Vagina (tissue), 2 donors: ENCODE data around the gene UMODL1. TPM values are rescaled to one million over a fixed set of nuclear protein-coding genes. Genes with fewer than 3 reads are reported as not detected.

Experiments
- DNase-seq, 2 donors: peaks; one replicate each; pipeline ENCODE4 v3.0.0-alpha.2; 2017; ENCODE audit errors: extremely low spot score in 2 of 2
- H3K27ac ChIP-seq: fragments of 200-600 bp; sonication (generic); one replicate; pipeline ENCODE4 v1.5.1; 2019
- H3K27me3 ChIP-seq: fragments of 200-600 bp; sonication (generic); one replicate; pipeline ENCODE4 v1.5.1; 2019
- H3K36me3 ChIP-seq, 2 donors: fragments of 200-600 bp; sonication (generic); one replicate each; pipeline ENCODE4 v1.5.1; 2017 to 2019
- H3K4me1 ChIP-seq: fragments of 200-600 bp; sonication (generic); one replicate; pipeline ENCODE4 v1.5.1; 2019
- H3K4me3 ChIP-seq, 2 donors: fragments of 200-600 bp; sonication (generic); 1 replicate in 1 of 2; 2 replicates in 1 of 2; pipeline ENCODE4 v1.5.1; 2016 to 2019
- H3K9me3 ChIP-seq: fragments of 200-600 bp; sonication (generic); one replicate; pipeline ENCODE4 v1.5.1; 2019
- CTCF ChIP-seq, 3 experiments: fragments of 450-650 bp in 2 of 3; fragments of 200-600 bp in 1 of 3; sonication (generic) in 1 of 3; IDR thresholded peaks; one replicate each; pipeline ENCODE4 v1.5.1; 2017 to 2019; ENCODE audit warnings: antibody characterized with exemption in 3 of 3, mild to moderate bottlenecking in 2 of 3, moderate library complexity in 2 of 3
- POLR2A ChIP-seq, 2 donors: fragments of 450-650 bp; IDR thresholded peaks; one replicate each; pipeline ENCODE4 v1.6.1; 2017; ENCODE audit warnings: antibody characterized with exemption in 2 of 2, mild to moderate bottlenecking in 2 of 2, moderate library complexity in 2 of 2
- POLR2AphosphoS5 ChIP-seq, 2 donors: sonication (generic); formaldehyde crosslinking; IDR thresholded peaks; one replicate each; pipeline ENCODE4 v1.9.0; 2017; ENCODE audit warnings: antibody characterized with exemption in 2 of 2, mild to moderate bottlenecking in 2 of 2, low read depth in 1 of 2; ENCODE audit not compliant: insufficient read depth in 1 of 2
- intact Hi-C: fragments of 100-400 bp; cut with DNase I; formaldehyde crosslinking; loops from one replicate; pipeline ENCODE4 v1.15.1; 2023
- total RNA-seq: library from RNA; depleted of rRNA; stranded (reverse); fragments of >200 nt; gene quantifications from one replicate; pipeline ENCODE4 v1.2.3, GENCODE V29; 2016

UMODL1 gene
- total RNA-seq, 1 donor from 2014 or later: not detected

GRCh38 chr21:42149656-42150473, 78.7 kb downstream of the UMODL1 start:
- H3K4me1 ChIP-seq: no peaks in the 10 kb centered on the region
- H3K27ac ChIP-seq: no peak overlapping the region
- H3K36me3 ChIP-seq: no peaks in the 10 kb centered on the region
- TF ChIP-seq CTCF (IDR thresholded peaks at IDR 0.05): no peak
- no peak for TF ChIP-seq POLR2AphosphoS5 (IDR thresholded peaks at IDR 0.05; ENCODE audit: insufficient read depth in 1 of 2, low read depth in 1 of 2)
- no peak for TF ChIP-seq POLR2A (IDR thresholded peaks at IDR 0.05)
- H3K27me3 ChIP-seq: no peaks in the 10 kb centered on the region
- no peak overlapping the region for H3K4me3 ChIP-seq
- intact Hi-C loops: loop anchor here (10.0 kb wide), 1 partner anchor 115 kb away; no protein-coding TSS in a partner anchor
- DNase-seq: no peak
- no peaks in the 10 kb centered on the region for H3K9me3 ChIP-seq

GRCh38 chr21:42150474-42151085, 79.5 kb downstream of the UMODL1 start:
- Histone ChIP-seq H3K9me3 (no peaks in the 10 kb centered on the region), H3K4me3 (no peak overlapping the region), H3K27ac (no peak overlapping the region), H3K36me3 (no peaks in the 10 kb centered on the region), H3K4me1 (no peaks in the 10 kb centered on the region), H3K27me3 (no peaks in the 10 kb centered on the region)
- intact Hi-C loops: no loop called here
- TF ChIP-seq POLR2AphosphoS5 (IDR thresholded peaks at IDR 0.05; ENCODE audit: insufficient read depth in 1 of 2, low read depth in 1 of 2): no peak
- no peak for TF ChIP-seq CTCF (IDR thresholded peaks at IDR 0.05)
- no peak for TF ChIP-seq POLR2A (IDR thresholded peaks at IDR 0.05)
- DNase-seq: no peak

GRCh38 chr21:42151148-42151947, 80.2 kb downstream of the UMODL1 start:
- no peak for DNase-seq
- TF ChIP-seq CTCF (IDR thresholded peaks at IDR 0.05): no peak
- TF ChIP-seq POLR2AphosphoS5 (IDR thresholded peaks at IDR 0.05; ENCODE audit: insufficient read depth in 1 of 2, low read depth in 1 of 2): no peak
- no peak for TF ChIP-seq POLR2A (IDR thresholded peaks at IDR 0.05)
- Histone ChIP-seq H3K27ac (no peak overlapping the region), H3K4me3 (no peak overlapping the region), H3K27me3 (no peaks in the 10 kb centered on the region), H3K9me3 (no peaks in the 10 kb centered on the region), H3K4me1 (no peaks in the 10 kb centered on the region), H3K36me3 (no peaks in the 10 kb centered on the region)
- intact Hi-C loops: no loop called here

DNA sequence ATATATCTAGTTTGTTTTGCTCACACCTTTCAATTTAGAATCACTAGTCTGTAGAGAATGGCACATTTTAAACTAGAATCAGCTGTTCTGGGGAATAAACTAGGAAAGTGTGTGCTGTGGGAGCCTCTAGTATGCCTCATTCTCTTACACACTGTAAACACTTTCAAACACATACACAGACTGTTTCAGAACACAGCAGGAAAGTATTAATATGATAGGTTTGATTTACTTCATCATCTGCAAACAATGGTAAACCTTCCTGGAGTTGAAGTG, 80.8 kb downstream of the UMODL1 start:
- no peaks in the 10 kb centered on the region for H3K9me3 ChIP-seq
- no peak for DNase-seq
- H3K27ac ChIP-seq: no peak overlapping the region
- TF ChIP-seq POLR2A (IDR thresholded peaks at IDR 0.05) (no peak), CTCF (IDR thresholded peaks at IDR 0.05) (no peak), POLR2AphosphoS5 (IDR thresholded peaks at IDR 0.05; ENCODE audit: insufficient read depth in 1 of 2, low read depth in 1 of 2) (no peak)
- intact Hi-C loops: no loop called here
- H3K27me3 ChIP-seq: no peaks in the 10 kb centered on the region
- H3K4me1 ChIP-seq: no peaks in the 10 kb centered on the region
- no peak overlapping the region for H3K4me3 ChIP-seq
- no peaks in the 10 kb centered on the region for H3K36me3 ChIP-seq
